ENCODE data around the gene ZNF787.

DNA sequence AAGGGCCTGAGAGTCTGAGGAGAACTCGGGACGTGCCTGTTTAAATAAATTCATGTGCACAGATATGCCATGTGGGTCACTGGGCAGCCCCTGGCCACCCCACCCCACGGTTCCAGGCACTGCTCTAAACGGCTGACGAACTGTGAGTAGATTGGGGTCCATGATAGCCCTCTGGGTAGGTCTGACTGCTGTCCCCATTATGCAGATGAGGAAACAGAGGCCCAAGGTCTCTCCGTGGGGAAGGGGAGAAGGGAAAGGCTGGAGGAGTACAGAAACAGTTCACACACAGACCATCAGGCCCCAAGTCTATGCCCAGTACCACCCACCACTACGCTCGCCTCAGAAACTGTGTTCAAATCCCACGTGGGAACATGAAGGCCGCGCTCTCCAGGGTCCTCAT is 14.1 kb downstream of the ZNF787 start:
- TF ChIP-seq, protein P1, sequence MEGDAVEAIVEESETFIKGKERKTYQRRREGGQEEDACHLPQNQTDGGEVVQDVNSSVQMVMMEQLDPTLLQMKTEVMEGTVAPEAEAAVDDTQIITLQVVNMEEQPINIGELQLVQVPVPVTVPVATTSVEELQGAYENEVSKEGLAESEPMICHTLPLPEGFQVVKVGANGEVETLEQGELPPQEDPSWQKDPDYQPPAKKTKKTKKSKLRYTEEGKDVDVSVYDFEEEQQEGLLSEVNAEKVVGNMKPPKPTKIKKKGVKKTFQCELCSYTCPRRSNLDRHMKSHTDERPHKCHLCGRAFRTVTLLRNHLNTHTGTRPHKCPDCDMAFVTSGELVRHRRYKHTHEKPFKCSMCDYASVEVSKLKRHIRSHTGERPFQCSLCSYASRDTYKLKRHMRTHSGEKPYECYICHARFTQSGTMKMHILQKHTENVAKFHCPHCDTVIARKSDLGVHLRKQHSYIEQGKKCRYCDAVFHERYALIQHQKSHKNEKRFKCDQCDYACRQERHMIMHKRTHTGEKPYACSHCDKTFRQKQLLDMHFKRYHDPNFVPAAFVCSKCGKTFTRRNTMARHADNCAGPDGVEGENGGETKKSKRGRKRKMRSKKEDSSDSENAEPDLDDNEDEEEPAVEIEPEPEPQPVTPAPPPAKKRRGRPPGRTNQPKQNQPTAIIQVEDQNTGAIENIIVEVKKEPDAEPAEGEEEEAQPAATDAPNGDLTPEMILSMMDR (conservative IDR thresholded peaks at IDR 0.05; ENCODE audit: low read depth, low read length), result no peak
- TF ChIP-seq POLR2A (IDR thresholded peaks at IDR 0.05; ENCODE audit: low read depth, low read length), result no peak
- no peak for TF ChIP-seq CHD1 (IDR thresholded peaks at IDR 0.05; ENCODE audit: low read depth, low read length)
- no peak for TF ChIP-seq MAFK (IDR thresholded peaks at IDR 0.05; ENCODE audit: low read depth, low read length)
- no peak for TF ChIP-seq CEBPB (IDR thresholded peaks at IDR 0.05; ENCODE audit: low read depth, low read length)
- no peak for TF ChIP-seq ELK1 (IDR thresholded peaks at IDR 0.05; ENCODE audit: borderline replicate concordance, low read depth, low read length)
- TF ChIP-seq RFX5 (IDR thresholded peaks at IDR 0.05; ENCODE audit: low read depth, low read length), result no peak
- TF ChIP-seq SMC3 (IDR thresholded peaks at IDR 0.05; ENCODE audit: low read depth, low read length), result no peak
- TF ChIP-seq MXI1 (IDR thresholded peaks at IDR 0.05; ENCODE audit: borderline replicate concordance, low read depth, low read length), result no peak
- TF ChIP-seq MAZ (IDR thresholded peaks at IDR 0.05; ENCODE audit: borderline replicate concordance, low read depth, low read length), result no peak
- TF ChIP-seq RCOR1 (IDR thresholded peaks at IDR 0.05; ENCODE audit: insufficient replicate concordance, low read length), result no peak
- no peak for TF ChIP-seq RAD21 (IDR thresholded peaks at IDR 0.05; ENCODE audit: low read length)
- no peak for TF ChIP-seq NFE2L2 (IDR thresholded peaks at IDR 0.05; ENCODE audit: low read depth, low read length)
- TF ChIP-seq, protein P2, sequence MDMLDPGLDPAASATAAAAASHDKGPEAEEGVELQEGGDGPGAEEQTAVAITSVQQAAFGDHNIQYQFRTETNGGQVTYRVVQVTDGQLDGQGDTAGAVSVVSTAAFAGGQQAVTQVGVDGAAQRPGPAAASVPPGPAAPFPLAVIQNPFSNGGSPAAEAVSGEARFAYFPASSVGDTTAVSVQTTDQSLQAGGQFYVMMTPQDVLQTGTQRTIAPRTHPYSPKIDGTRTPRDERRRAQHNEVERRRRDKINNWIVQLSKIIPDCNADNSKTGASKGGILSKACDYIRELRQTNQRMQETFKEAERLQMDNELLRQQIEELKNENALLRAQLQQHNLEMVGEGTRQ (IDR thresholded peaks at IDR 0.05; ENCODE audit: low read depth, low read length), result no peak

All from IMR-90 (cell line).